Tibial artery (tissue), 4 donors: ENCODE measurements around the gene ARHGAP12.

Source experiments
- DNase-seq, 2 donors: peaks; one replicate each; pipeline ENCODE4 v3.0.0-alpha.2; 2019
- H3K27ac ChIP-seq, 2 donors: fragments of 200-600 bp; sonication (generic) in 1 of 2; 1 replicate in 1 of 2; 2 replicates in 1 of 2; pipeline ENCODE4 v1.5.1; 2018 to 2019; ENCODE audit warnings: mild to moderate bottlenecking in 1 of 2
- H3K27me3 ChIP-seq, 2 donors: fragments of 200-600 bp; sonication (generic) in 1 of 2; one replicate each; pipeline versions ENCODE4 v1.5.1 to v1.6.0; 2016 to 2019
- H3K36me3 ChIP-seq, 3 donors: fragments of 200-600 bp; sonication (generic) in 2 of 3; one replicate each; pipeline ENCODE4 v1.5.1; 2016 to 2019; ENCODE audit warnings: mild to moderate bottlenecking in 2 of 3
- H3K4me1 ChIP-seq, 4 donors: fragments of 200-600 bp; sonication (generic) in 2 of 4; 1 replicate in 3 of 4; 2 replicates in 1 of 4; pipeline ENCODE4 v1.5.1; 2016 to 2019
- H3K4me3 ChIP-seq, 2 donors: fragments of 200-600 bp; sonication (generic) in 1 of 2; 1 replicate in 1 of 2; 2 replicates in 1 of 2; pipeline ENCODE4 v1.5.1; 2018 to 2019; ENCODE audit warnings: mild to moderate bottlenecking in 2 of 2
- H3K9me3 ChIP-seq, 3 donors: fragments of 200-600 bp; sonication (generic) in 1 of 3; one replicate each; pipeline ENCODE4 v1.5.1; 2016 to 2019
- CTCF ChIP-seq, 2 experiments: fragments of 200-600 bp in 1 of 2; fragments of 450-650 bp in 1 of 2; IDR thresholded peaks; one replicate each; pipeline ENCODE4 v1.5.1; 2017 to 2019; ENCODE audit warnings: antibody characterized with exemption in 2 of 2, mild to moderate bottlenecking in 1 of 2, moderate library complexity in 1 of 2
- intact Hi-C: fragments of 100-400 bp; cut with DNase I; formaldehyde crosslinking; loops from one replicate; pipeline ENCODE4 v1.15.0; 2023; ENCODE audit warnings: low total_unique reads

ARHGAP12 gene

DNA sequence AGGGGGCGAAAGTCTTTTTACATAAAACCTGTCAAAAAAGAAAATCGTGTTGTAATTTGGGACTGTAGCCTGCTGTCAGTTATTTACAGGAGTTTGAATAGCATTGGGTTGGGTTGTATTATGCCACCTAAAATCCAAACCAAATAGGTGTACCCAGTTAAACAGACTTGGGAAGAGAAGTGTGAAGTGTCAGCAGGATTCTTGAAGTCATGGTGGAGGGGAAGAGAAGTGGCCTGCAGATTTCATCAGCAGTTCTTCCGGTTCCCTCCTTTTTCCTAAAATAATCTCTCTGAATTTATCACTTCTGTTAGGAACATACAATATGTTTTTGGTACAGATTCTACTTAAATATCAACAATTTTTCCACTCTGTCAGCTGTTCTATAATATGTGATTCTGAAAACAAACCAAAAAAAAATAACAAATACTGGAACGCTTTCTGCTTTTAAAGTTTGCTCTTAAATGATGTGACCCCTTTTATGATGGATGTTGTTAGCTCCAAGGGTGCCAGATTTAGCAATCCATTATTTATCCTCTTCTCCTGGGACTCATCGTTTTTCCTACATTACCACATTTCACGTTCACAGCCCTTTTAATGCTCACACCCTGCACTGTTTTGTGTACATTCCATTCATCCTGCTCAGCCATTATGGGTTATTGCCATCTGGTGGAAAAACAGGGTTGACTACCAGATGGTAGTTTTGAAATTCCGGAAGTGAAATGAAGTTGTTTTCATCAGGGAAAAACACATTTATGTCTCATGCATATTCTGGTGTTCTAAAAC, 18.7 kb upstream of the ARHGAP12 start:
- peak overlapping the region; percentile 49 to 63 for H3K27ac ChIP-seq
- no peaks in the 10 kb centered on the region for H3K9me3 ChIP-seq
- DNase-seq, result peak in 1 of 2 donors; percentile 50
- peaks cover 0 to 17% (median 9%) of the 10 kb centered on the region in 4 donors for H3K4me1 ChIP-seq
- H3K27me3 ChIP-seq, result no peaks in the 10 kb centered on the region
- intact Hi-C loops, result loop anchor here (10.0 kb wide), 1 partner anchor 83 kb away; no protein-coding TSS in a partner anchor
- peak; percentile 48 to 62 for TF ChIP-seq CTCF (IDR thresholded peaks at IDR 0.05)
- H3K36me3 ChIP-seq, result no peaks in the 10 kb centered on the region
- peak overlapping the region; percentile 30 to 37 for H3K4me3 ChIP-seq

DNA sequence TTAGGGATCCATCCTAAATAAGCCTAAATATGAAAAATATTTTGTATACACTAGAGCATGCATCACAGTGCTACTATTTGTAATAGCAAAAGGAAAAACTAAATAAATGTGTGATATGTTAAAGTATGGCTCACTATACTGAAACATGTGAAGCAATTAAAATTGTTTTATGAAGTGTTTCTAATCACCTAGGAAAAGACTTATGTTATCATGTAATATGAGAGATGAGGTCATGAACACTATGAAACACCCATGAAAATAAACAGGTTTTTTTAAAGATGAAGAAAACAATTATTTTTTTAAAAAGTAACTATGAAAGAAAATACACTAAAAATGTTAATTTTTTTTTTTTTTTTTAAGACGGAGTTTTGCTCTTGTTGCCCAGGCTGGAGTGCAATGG, 16.8 kb upstream of the ARHGAP12 start:
- Histone ChIP-seq H3K4me1 (peaks cover 0 to 30% (median 13%) of the 10 kb centered on the region in 4 donors), H3K9me3 (no peaks in the 10 kb centered on the region), H3K27me3 (no peaks in the 10 kb centered on the region), H3K27ac (no peak overlapping the region), H3K4me3 (no peak overlapping the region), H3K36me3 (no peaks in the 10 kb centered on the region)
- TF ChIP-seq CTCF (IDR thresholded peaks at IDR 0.05), result no peak
- no peak for DNase-seq
- intact Hi-C loops, result loop anchor here (10.0 kb wide), 1 partner anchor 81 kb away; no protein-coding TSS in a partner anchor

DNA sequence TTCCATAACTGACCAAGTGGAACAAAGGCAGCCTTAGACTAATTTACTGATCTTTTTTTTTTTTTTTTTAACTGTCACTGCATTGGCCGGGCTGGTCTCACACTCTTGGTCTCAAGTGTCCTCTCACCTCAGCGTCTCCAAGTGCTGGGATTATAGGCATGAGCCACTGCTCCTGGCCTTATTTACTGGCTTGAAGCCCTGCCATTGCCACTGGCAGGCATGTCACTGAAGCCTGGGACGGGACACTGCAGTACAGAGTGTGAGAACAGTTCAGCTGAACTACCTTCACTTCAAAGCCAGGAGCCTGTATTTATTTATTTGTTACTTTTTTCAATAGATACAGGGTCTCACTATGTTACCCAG, 15.4 kb upstream of the ARHGAP12 start:
- Histone ChIP-seq H3K27me3 (no peaks in the 10 kb centered on the region), H3K27ac (no peak overlapping the region), H3K36me3 (no peaks in the 10 kb centered on the region), H3K4me3 (no peak overlapping the region), H3K4me1 (peaks cover 0 to 36% (median 16%) of the 10 kb centered on the region in 4 donors), H3K9me3 (no peaks in the 10 kb centered on the region)
- intact Hi-C loops, result loop anchor here (10.0 kb wide), 1 partner anchor 79 kb away; no protein-coding TSS in a partner anchor
- no peak for TF ChIP-seq CTCF (IDR thresholded peaks at IDR 0.05)
- DNase-seq, result no peak

DNA sequence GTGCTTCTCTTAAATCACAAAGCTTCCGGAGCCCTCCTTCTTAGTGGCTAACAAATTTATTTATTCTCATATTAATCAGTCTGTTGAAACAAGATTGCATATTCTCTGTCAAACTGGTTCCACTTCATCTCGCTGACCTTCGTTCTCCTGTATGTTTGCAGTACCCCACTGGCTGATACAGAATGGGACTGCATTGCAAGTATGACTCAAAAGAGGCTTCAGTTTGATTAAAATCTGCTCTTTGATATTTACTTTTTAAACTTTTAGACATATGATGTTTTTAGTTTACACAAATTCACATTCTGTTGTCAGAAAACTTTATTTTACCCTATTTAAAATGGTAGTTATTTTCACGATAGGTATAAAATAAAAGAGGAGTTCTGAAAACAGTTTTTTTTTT, 14.3 kb upstream of the ARHGAP12 start:
- intact Hi-C loops, result loop anchor here (10.0 kb wide), 1 partner anchor 78 kb away; no protein-coding TSS in a partner anchor
- TF ChIP-seq CTCF (IDR thresholded peaks at IDR 0.05), result no peak

DNA sequence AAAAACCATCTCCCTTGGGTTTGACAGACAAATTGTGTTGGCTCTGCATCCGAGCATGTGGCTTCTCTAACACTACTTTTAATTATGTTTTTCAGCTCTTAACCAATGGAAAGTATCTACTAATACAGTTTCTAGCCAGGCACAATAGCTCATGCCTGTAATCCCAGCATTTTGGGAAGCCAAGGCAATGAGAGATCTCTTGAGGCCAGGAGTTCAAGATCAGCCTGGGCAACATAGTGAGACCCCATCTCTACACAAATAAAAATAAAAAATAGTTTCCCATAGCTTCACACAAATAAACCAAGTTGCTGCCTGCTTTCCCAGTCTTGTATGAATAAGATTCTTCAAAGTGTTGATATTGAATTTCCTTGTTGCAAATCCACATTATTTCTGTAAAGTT, 13.8 kb upstream of the ARHGAP12 start:
- no peaks in the 10 kb centered on the region for H3K36me3 ChIP-seq

More for the DNA sequence above, 14.3 kb upstream of the ARHGAP12 start:
- Histone ChIP-seq H3K27ac (no peak overlapping the region), H3K4me3 (no peak overlapping the region), H3K9me3 (no peaks in the 10 kb centered on the region), H3K4me1 (peaks cover 0 to 34% (median 13%) of the 10 kb centered on the region in 4 donors), H3K27me3 (no peaks in the 10 kb centered on the region), H3K36me3 (no peaks in the 10 kb centered on the region)
- no peak for DNase-seq

More for the DNA sequence above, 13.8 kb upstream of the ARHGAP12 start:
- no peak for DNase-seq
- intact Hi-C loops, result loop anchor here (10.0 kb wide), 1 partner anchor 78 kb away; no protein-coding TSS in a partner anchor
- Histone ChIP-seq H3K4me3 (no peak overlapping the region), H3K27ac (no peak overlapping the region), H3K27me3 (no peaks in the 10 kb centered on the region), H3K4me1 (peaks cover 0 to 35% (median 12%) of the 10 kb centered on the region in 4 donors), H3K9me3 (no peaks in the 10 kb centered on the region)
- TF ChIP-seq CTCF (IDR thresholded peaks at IDR 0.05), result no peak
